WTC11 (cell line): ENCODE measurements around the gene PCSK5. TPM values are rescaled to one million over a fixed set of nuclear protein-coding genes. Genes with fewer than 3 reads are reported as not detected.
"Not testable (repeated sequence)": the region's sequence is repeated elsewhere in the genome, so short reads cannot be mapped to it uniquely, and the experiment has no call there.

Source experiments
- ATAC-seq: fragments of 200-7000 bp; cut with Tn5 transposase; 2 replicates; pipeline ENCODE4 v1.10.0; 2021; ENCODE audit warnings: mild to moderate bottlenecking, moderate library complexity
- CTCF ChIA-PET: fragments of 300-600 bp; sonication (Branson Sonifier 250); formaldehyde crosslinking; loops from one replicate; lab custom pipeline; 2021; ENCODE audit warnings: antibody characterized with exemption; lab: Charles Lee
- POLR2A ChIA-PET: fragments of 350-600 bp; sonication (Branson Sonifier 250); formaldehyde crosslinking; loops from one replicate; lab custom pipeline; 2021; ENCODE audit warnings: antibody characterized with exemption; lab: Charles Lee
- DNase-seq: peaks from one replicate; pipeline ENCODE4 v3.0.0; 2021; ENCODE audit warnings: low spot score
- H3K27ac Mint-ChIP-seq: 2 replicates; pipeline ENCODE4 v1.8.0; 2021; ENCODE audit warnings: mixed read lengths
- H3K27me3 Mint-ChIP-seq: 2 replicates; pipeline ENCODE4 v1.8.0; 2021; ENCODE audit warnings: low read depth, mild to moderate bottlenecking, moderate library complexity, mixed read lengths
- H3K36me3 Mint-ChIP-seq: 2 replicates; pipeline ENCODE4 v1.8.0; 2021; ENCODE audit warnings: mixed read lengths
- H3K4me1 Mint-ChIP-seq: 2 replicates; pipeline ENCODE4 v1.8.0; 2022; ENCODE audit warnings: mixed read lengths
- H3K4me3 Mint-ChIP-seq: 2 replicates; pipeline ENCODE4 v1.8.0; 2021; ENCODE audit warnings: mild to moderate bottlenecking, moderate library complexity, mixed read lengths
- H3K9me3 Mint-ChIP-seq: 2 replicates; pipeline ENCODE4 v1.8.0; 2021; ENCODE audit warnings: mixed read lengths
- CREB1 ChIP-seq: sonication (generic); formaldehyde crosslinking; IDR thresholded peaks from 2 replicates; pipeline ENCODE4 v1.8.0; 2023; ENCODE audit warnings: mild to moderate bottlenecking, missing genetic modification reagents
- GABPB1 ChIP-seq: sonication (generic); formaldehyde crosslinking; IDR thresholded peaks from 2 replicates; pipeline ENCODE4 v1.8.1; 2023; ENCODE audit warnings: mild to moderate bottlenecking, missing genetic modification reagents
- HMGA2 ChIP-seq: fragments of 250-450 bp; sonication (Bioruptor Pico); IDR thresholded peaks from 2 replicates; pipeline ENCODE4 v1.4.0; 2021; ENCODE audit warnings: mild to moderate bottlenecking, moderate library complexity
- IRF1 ChIP-seq: sonication (generic); formaldehyde crosslinking; IDR thresholded peaks from 2 replicates; pipeline ENCODE4 v1.8.0; 2023; ENCODE audit warnings: missing genetic modification reagents
- MXD4 ChIP-seq: fragments of 250-450 bp; sonication (Bioruptor Pico); IDR thresholded peaks from 2 replicates; pipeline ENCODE4 v1.8.0; 2021; ENCODE audit warnings: mild to moderate bottlenecking, moderate library complexity, borderline replicate concordance
- NFE2L1 ChIP-seq: sonication (generic); formaldehyde crosslinking; IDR thresholded peaks from 2 replicates; pipeline ENCODE4 v1.8.1; 2023; ENCODE audit warnings: missing genetic modification reagents
- OVOL2 ChIP-seq: fragments of 250-450 bp; sonication (Bioruptor Pico); IDR thresholded peaks from 2 replicates; pipeline ENCODE4 v1.9.0; 2021; ENCODE audit warnings: mild to moderate bottlenecking, borderline replicate concordance
- RELA ChIP-seq: sonication (generic); formaldehyde crosslinking; IDR thresholded peaks from 2 replicates; pipeline ENCODE4 v1.8.1; 2022; ENCODE audit warnings: missing genetic modification reagents, mild to moderate bottlenecking, borderline replicate concordance
- SMAD3 ChIP-seq: sonication (generic); formaldehyde crosslinking; IDR thresholded peaks from 2 replicates; pipeline ENCODE4 v1.8.0; 2022; ENCODE audit warnings: missing genetic modification reagents, mild to moderate bottlenecking, borderline replicate concordance
- STAT6 ChIP-seq: sonication (generic); formaldehyde crosslinking; conservative IDR thresholded peaks from 2 replicates; pipeline ENCODE4 v1.8.1; 2023; ENCODE audit warnings: mild to moderate bottlenecking, low read depth, missing genetic modification reagents, moderate library complexity
- TEAD1 ChIP-seq: sonication (generic); formaldehyde crosslinking; IDR thresholded peaks from 2 replicates; pipeline ENCODE4 v1.8.0; 2022; ENCODE audit warnings: mild to moderate bottlenecking, missing genetic modification reagents
- ZBTB21 ChIP-seq: sonication (generic); formaldehyde crosslinking; IDR thresholded peaks from 2 replicates; pipeline ENCODE4 v1.8.1; 2023; ENCODE audit warnings: mild to moderate bottlenecking, missing genetic modification reagents, borderline replicate concordance
- ZMAT4 ChIP-seq: fragments of 250-450 bp; sonication (Bioruptor Pico); IDR thresholded peaks from 2 replicates; pipeline ENCODE4 v1.9.0; 2021; ENCODE audit warnings: mild to moderate bottlenecking
- ZNF532 ChIP-seq: fragments of 250-450 bp; sonication (Bioruptor Pico); IDR thresholded peaks from 2 replicates; pipeline ENCODE4 v1.9.0; 2021; ENCODE audit warnings: mild to moderate bottlenecking, borderline replicate concordance
- total RNA-seq: library from RNA; stranded (reverse); gene quantifications from 3 replicates; pipeline ENCODE4 v1.2.3, GENCODE V29; 2021
- TF ChIP-seq, protein P1 (sequence below): sonication (generic); formaldehyde crosslinking; IDR thresholded peaks from 2 replicates; pipeline ENCODE4 v1.8.1; 2022; ENCODE audit warnings: mild to moderate bottlenecking, moderate library complexity, missing genetic modification reagents

Gene PCSK5
- total RNA-seq, 1 experiment from 2014 or later = 30.6 TPM

- CTCF ChIA-PET = no interaction called here
- H3K27me3 Mint-ChIP-seq = no peaks in the 10 kb centered on the region; the same call in 1 of the 2 replicates
- H3K36me3 Mint-ChIP-seq = no peaks in the 10 kb centered on the region
- no peak for DNase-seq
- peaks cover 9% of the 10 kb centered on the region for H3K4me1 Mint-ChIP-seq
- H3K9me3 Mint-ChIP-seq = no peaks in the 10 kb centered on the region
- H3K27ac Mint-ChIP-seq = no peak overlapping the region
- no peak overlapping the region for H3K4me3 Mint-ChIP-seq
- TF ChIP-seq, protein P1, sequence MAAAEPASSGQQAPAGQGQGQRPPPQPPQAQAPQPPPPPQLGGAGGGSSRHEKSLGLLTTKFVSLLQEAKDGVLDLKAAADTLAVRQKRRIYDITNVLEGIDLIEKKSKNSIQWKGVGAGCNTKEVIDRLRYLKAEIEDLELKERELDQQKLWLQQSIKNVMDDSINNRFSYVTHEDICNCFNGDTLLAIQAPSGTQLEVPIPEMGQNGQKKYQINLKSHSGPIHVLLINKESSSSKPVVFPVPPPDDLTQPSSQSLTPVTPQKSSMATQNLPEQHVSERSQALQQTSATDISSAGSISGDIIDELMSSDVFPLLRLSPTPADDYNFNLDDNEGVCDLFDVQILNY = no peak
- TF ChIP-seq TEAD1 (CRISPR knock-in tag) = no peak
- no peak for TF ChIP-seq IRF1 (CRISPR knock-in tag)
- no peak for TF ChIP-seq OVOL2 (CRISPR knock-in tag)
- TF ChIP-seq, all 79 proteins: peak for 0
- POLR2A ChIA-PET = no interaction called here
- ATAC-seq = no peak
Measured at GRCh38 chr9:76359766-76360165, 469.3 kb downstream of the PCSK5 start.

GRCh38 chr9:76362332-76363031 is 472.0 kb downstream of the PCSK5 start:
- H3K36me3 Mint-ChIP-seq, H3K4me3 Mint-ChIP-seq, H3K9me3 Mint-ChIP-seq, POLR2A ChIA-PET, H3K27me3 Mint-ChIP-seq, ATAC-seq, DNase-seq, H3K27ac Mint-ChIP-seq: not testable (repeated sequence)
- CTCF ChIA-PET = interaction anchor here (1.7 kb wide), 1 partner anchor 32 kb away, joined by 4 read pairs; the partner anchor contains the start of gene RFK
- H3K4me1 Mint-ChIP-seq = peaks cover 13% of the 10 kb centered on the region

- Mint-ChIP-seq H3K9me3 (peaks cover 4% of the 10 kb centered on the region), H3K27ac (no peak overlapping the region), H3K36me3 (no peaks in the 10 kb centered on the region), H3K4me3 (no peak overlapping the region)
- no peak for ATAC-seq
- POLR2A ChIA-PET = no interaction called here
- DNase-seq = no peak
- CTCF ChIA-PET = interaction anchor here (1.7 kb wide), 1 partner anchor 31 kb away, joined by 4 read pairs; the partner anchor contains the start of gene RFK
- TF ChIP-seq HMGA2 (CRISPR knock-in tag) (no peak), MXD4 (CRISPR knock-in tag) (no peak), RELA (CRISPR knock-in tag) (no peak), GABPB1 (CRISPR knock-in tag) (no peak), ZNF532 (CRISPR knock-in tag) (no peak), ZMAT4 (CRISPR knock-in tag) (no peak), SMAD3 (CRISPR knock-in tag) (no peak), NFE2L1 (CRISPR knock-in tag) (no peak), OVOL2 (CRISPR knock-in tag) (no peak), STAT6 (CRISPR knock-in tag) (no peak), ZBTB21 (CRISPR knock-in tag) (no peak), CREB1 (CRISPR knock-in tag) (no peak)
- TF ChIP-seq, all 79 proteins: peak for 0
- Mint-ChIP-seq H3K27me3 (no peaks in the 10 kb centered on the region; the same call in 1 of the 2 replicates), H3K4me1 (peaks cover 13% of the 10 kb centered on the region)
Measured at GRCh38 chr9:76363032-76363395, 472.5 kb downstream of the PCSK5 start.
